OCI-LY3 (cell line): Measurements from ENCODE around the gene F10.
A peak's percentile ranks its signal among the peaks of the same experiment; 100 is the strongest.

Experiments
- H2AFZ ChIP-seq: fragments of 200-600, 300-600 bp; shearing (Covaris generic); 2 replicates; pipeline ENCODE4 v1.6.0; 2014; ENCODE audit warnings: antibody characterized with exemption, low read depth, low read length
- H3K27ac ChIP-seq: fragments of 200-600, 300-600 bp; sonication (generic); 2 replicates; pipeline ENCODE4 v1.5.1; 2014; ENCODE audit warnings: mild to moderate bottlenecking, low read length, moderate library complexity, mixed read lengths
- H3K27me3 ChIP-seq: fragments of 200-600, 300-600 bp; sonication (generic); 2 replicates; pipeline ENCODE4 v1.6.1; 2014; ENCODE audit warnings: low read depth, low read length, mixed read lengths
- H3K36me3 ChIP-seq: fragments of 200-600, 300-600 bp; sonication (generic); replicated peaks from 2 replicates; pipeline ENCODE3; 2014; ENCODE audit warnings: low read depth, low read length, mixed read lengths
- H3K4me1 ChIP-seq: fragments of 300-600, 200-600 bp; sonication (generic); 2 replicates; pipeline ENCODE4 v1.6.1; 2014; ENCODE audit warnings: low read length, mixed read lengths
- H3K4me2 ChIP-seq: fragments of 200-600, 300-600 bp; sonication (generic); 2 replicates; pipeline ENCODE4 v1.6.1; 2014; ENCODE audit warnings: low read length, mixed read lengths
- H3K4me3 ChIP-seq: fragments of 300-600, 200-600 bp; sonication (generic); 2 replicates; pipeline ENCODE4 v1.5.1; 2014; ENCODE audit warnings: antibody characterized with exemption, mild to moderate bottlenecking, low read length, moderate library complexity
- H3K79me2 ChIP-seq: fragments of 300-600, 200-600 bp; shearing (Covaris generic); 2 replicates; pipeline ENCODE4 v1.6.1; 2014; ENCODE audit warnings: mild to moderate bottlenecking, low read length, mixed read lengths
- H3K9ac ChIP-seq: fragments of 300-600, 200-600 bp; shearing (Covaris generic); 2 replicates; pipeline ENCODE4 v1.6.0; 2014; ENCODE audit warnings: mild to moderate bottlenecking, low read length, moderate library complexity
- H3K9me3 ChIP-seq: fragments of 200-600, 300-600 bp; shearing (Covaris generic); 2 replicates; pipeline ENCODE4 v1.6.1; 2014; ENCODE audit warnings: low read length, mixed read lengths; ENCODE audit not compliant: insufficient read depth
- H4K20me1 ChIP-seq: fragments of 200-600, 300-600 bp; sonication (generic); 2 replicates; pipeline ENCODE4 v1.6.1; 2016; ENCODE audit warnings: low read length, mixed read lengths; ENCODE audit not compliant: insufficient read depth
- EZH2phosphoT487 ChIP-seq: fragments of 200-600 bp; shearing (Covaris generic); IDR thresholded peaks from 2 replicates; pipeline ENCODE4 v1.6.1; 2018; ENCODE audit warnings: antibody characterized with exemption, mixed run types, low read depth
- TF ChIP-seq, protein P1 (sequence below): fragments of 200-600, 300-600 bp; sonication (generic); IDR thresholded peaks from 2 replicates; pipeline ENCODE4 v1.5.1; 2014; ENCODE audit warnings: antibody characterized with exemption, low read length, low read depth

The F10 gene

DNA sequence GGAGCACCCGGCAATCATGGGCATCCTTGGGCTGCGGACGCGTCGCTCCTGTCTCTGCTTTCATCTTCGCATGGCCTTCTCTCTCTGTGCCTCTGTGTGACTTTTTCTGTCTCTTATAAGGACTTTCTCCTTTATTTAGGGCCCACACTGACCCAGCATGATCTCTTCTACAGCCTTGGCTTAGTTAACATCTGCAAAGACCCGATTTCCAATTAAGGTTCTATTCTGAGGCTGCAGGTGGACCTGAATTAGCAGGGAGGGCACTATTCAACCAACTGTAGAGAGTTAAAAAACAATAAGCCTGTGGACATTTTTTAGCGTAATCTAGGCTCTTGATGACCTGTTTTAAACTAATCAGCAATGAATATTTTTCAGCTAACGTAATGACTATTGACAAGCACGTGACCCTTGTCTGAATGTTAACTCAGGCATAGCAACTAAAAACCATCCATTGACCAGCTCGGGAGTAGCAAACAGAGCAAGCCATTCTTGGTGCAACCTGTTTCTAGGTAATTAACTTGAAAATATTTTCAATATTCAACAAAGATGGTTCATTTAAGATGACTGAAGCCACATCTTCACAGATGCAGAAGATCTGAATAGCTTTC is 15.2 kb downstream of the F10 start:
- H3K79me2 ChIP-seq, result no peaks in the 10 kb centered on the region
- no peak for TF ChIP-seq EZH2phosphoT487
- TF ChIP-seq, protein P1, sequence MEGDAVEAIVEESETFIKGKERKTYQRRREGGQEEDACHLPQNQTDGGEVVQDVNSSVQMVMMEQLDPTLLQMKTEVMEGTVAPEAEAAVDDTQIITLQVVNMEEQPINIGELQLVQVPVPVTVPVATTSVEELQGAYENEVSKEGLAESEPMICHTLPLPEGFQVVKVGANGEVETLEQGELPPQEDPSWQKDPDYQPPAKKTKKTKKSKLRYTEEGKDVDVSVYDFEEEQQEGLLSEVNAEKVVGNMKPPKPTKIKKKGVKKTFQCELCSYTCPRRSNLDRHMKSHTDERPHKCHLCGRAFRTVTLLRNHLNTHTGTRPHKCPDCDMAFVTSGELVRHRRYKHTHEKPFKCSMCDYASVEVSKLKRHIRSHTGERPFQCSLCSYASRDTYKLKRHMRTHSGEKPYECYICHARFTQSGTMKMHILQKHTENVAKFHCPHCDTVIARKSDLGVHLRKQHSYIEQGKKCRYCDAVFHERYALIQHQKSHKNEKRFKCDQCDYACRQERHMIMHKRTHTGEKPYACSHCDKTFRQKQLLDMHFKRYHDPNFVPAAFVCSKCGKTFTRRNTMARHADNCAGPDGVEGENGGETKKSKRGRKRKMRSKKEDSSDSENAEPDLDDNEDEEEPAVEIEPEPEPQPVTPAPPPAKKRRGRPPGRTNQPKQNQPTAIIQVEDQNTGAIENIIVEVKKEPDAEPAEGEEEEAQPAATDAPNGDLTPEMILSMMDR, result no peak
- H4K20me1 ChIP-seq, result no peaks in the 10 kb centered on the region
- no peak overlapping the region for H3K4me2 ChIP-seq
- peaks cover 18% of the 10 kb centered on the region for H3K27me3 ChIP-seq
- no peak overlapping the region for H3K27ac ChIP-seq
- no peaks in the 10 kb centered on the region for H3K4me1 ChIP-seq
- no peaks in the 10 kb centered on the region for H3K36me3 ChIP-seq
- H2AFZ ChIP-seq, result no peak overlapping the region
- H3K9ac ChIP-seq, result no peak overlapping the region
- no peak overlapping the region for H3K4me3 ChIP-seq
- H3K9me3 ChIP-seq, result no peaks in the 10 kb centered on the region

DNA sequence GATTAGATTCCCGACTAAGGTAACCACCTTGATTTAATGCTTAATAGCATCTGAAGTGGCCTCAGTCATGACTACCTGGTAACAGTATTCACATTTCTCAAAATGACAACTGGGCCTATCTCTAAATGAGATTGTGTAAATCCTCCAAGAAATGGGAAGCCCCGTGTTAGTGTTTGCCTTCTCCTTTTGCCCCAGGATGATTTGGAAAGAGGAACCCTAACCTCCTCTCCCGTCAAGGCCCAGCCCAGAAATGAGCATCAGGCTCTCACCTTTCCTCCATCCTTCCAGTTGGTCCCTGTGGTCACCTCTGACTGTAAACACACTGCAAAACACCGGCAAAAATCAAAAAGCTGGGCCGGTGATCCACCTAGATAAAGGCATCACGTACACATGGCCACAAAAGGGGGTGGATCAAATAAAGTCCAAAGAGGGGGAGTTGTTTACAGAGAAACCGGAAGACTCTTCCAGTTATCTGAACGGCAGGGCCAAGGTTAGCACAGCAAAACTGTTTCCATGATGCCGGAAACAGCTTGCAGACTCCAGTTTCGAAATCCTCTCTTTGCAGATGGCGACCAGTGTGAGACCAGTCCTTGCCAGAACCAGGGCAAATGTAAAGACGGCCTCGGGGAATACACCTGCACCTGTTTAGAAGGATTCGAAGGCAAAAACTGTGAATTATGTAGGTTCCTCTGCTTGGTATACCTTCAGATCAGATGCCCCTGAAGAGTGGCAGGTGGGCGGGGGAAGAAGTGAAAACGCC is 16.4 kb downstream of the F10 start:
- no peaks in the 10 kb centered on the region; the same call in 1 of the 2 replicates for H3K9me3 ChIP-seq
- H2AFZ ChIP-seq, result peak overlapping the region; percentile 48
- no peaks in the 10 kb centered on the region for H3K4me1 ChIP-seq
- no peaks in the 10 kb centered on the region for H4K20me1 ChIP-seq
- H3K9ac ChIP-seq, result no peak overlapping the region
- H3K27ac ChIP-seq, result no peak overlapping the region
- H3K79me2 ChIP-seq, result no peaks in the 10 kb centered on the region
- no peak overlapping the region for H3K4me3 ChIP-seq
- H3K4me2 ChIP-seq, result peak overlapping the region; percentile 23
- H3K36me3 ChIP-seq, result no peaks in the 10 kb centered on the region
- H3K27me3 ChIP-seq, result 0 out of 2 replicates have a peak, but pooled peaks cover 6% of the 10 kb centered on the region
- no peak for TF ChIP-seq EZH2phosphoT487
- TF ChIP-seq, protein P1, result no peak

DNA sequence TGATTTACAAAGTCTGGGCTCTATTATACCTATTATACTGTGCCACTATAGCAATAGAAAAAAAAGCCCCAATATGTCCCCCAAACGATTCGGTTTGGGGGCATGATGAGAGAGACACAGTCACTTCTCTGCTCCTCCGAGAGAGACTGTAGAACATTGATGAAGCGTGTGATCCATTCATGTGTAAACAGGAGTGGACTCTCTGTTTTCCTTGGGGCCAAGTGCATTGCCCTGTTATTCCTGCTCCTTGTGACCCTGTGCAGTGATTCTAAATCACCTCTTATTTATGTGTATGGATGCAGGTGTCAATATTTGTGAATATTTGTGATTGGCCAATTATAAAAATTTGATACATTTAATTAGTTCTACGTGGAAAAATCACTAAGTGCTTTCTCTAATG is 17.0 kb downstream of the F10 start:
- Histone ChIP-seq H3K27me3 (0 out of 2 replicates have a peak, but pooled peaks cover 4% of the 10 kb centered on the region), H2AFZ (peak overlapping the region; percentile 48; the same call in 1 of the 2 replicates), H4K20me1 (no peaks in the 10 kb centered on the region), H3K4me2 (peak overlapping the region; percentile 23), H3K9me3 (no peaks in the 10 kb centered on the region; the same call in 1 of the 2 replicates), H3K4me3 (no peak overlapping the region), H3K9ac (no peak overlapping the region), H3K79me2 (no peaks in the 10 kb centered on the region), H3K4me1 (no peaks in the 10 kb centered on the region), H3K27ac (no peak overlapping the region), H3K36me3 (no peaks in the 10 kb centered on the region)
- TF ChIP-seq EZH2phosphoT487, result no peak
- TF ChIP-seq, protein P1, result no peak

DNA sequence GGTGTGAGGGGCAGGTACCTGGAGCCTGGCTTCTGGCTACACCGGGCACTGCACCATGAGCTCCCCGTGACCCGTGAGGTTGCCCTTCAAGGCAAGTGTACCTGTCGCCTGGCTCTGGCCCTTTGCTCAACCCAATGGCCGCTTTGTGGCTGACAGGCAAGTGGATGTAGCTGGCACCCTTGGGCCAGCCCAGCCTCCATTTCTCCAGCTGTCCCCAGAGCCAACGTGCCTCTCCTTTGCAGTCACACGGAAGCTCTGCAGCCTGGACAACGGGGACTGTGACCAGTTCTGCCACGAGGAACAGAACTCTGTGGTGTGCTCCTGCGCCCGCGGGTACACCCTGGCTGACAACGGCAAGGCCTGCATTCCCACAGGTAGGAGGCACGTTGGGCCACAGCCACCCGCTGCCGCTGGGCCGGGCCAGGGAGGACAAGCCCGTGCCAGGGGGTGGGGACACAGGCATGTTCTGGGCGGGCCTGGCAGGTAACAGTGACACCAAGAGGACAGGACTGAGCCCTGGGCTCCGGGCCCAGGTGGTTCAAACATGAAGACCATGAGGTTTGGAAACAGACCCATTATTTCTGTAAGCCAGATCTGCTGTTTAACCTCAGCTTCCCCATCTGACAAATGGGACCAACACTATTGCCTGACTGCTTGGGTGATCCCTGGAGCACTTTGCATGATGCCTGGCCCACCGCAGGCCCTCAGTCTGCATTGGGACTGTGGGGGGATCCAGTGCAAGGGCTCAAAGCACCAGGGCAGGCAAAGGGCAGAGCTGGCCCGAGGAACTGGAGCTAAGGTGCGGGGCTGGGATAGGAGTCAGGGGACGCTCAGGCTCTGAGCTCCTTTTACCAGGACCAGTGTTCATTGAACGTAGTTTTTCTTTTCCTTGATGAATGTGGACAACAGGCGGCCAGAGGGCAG is 18.3 kb downstream of the F10 start:
- no peak overlapping the region for H2AFZ ChIP-seq
- H3K4me1 ChIP-seq, result no peaks in the 10 kb centered on the region
- H3K9me3 ChIP-seq, result no peaks in the 10 kb centered on the region; the same call in 1 of the 2 replicates
- H3K27ac ChIP-seq, result no peak overlapping the region
- no peak overlapping the region for H3K4me3 ChIP-seq
- no peaks in the 10 kb centered on the region for H4K20me1 ChIP-seq
- H3K9ac ChIP-seq, result no peak overlapping the region
- no peak for TF ChIP-seq EZH2phosphoT487
- TF ChIP-seq, protein P1, result no peak
- H3K36me3 ChIP-seq, result no peaks in the 10 kb centered on the region
- H3K4me2 ChIP-seq, result no peak overlapping the region
- peaks cover 3% of the 10 kb centered on the region; the same call in 1 of the 2 replicates for H3K27me3 ChIP-seq
- H3K79me2 ChIP-seq, result no peaks in the 10 kb centered on the region
